Mammary epithelial cell (primary cell): ENCODE measurements around the gene GCSAM.

Experiments used
- CTCF ChIP-seq, 2 donors: IDR thresholded peaks in 1 of 2; conservative IDR thresholded peaks in 1 of 2; 2 replicates each; pipeline ENCODE4 v1.5.1; 2011 to 2012; ENCODE audit warnings: inconsistent platforms in 2 of 2, low read length in 2 of 2, mild to moderate bottlenecking in 2 of 2, control low read depth in 1 of 2, low read depth in 1 of 2; ENCODE audit not compliant: insufficient read depth in 1 of 2; ENCODE audit errors: extremely low read depth in 1 of 2
- EZH2 ChIP-seq: IDR thresholded peaks from 2 replicates; pipeline ENCODE4 v1.6.1; 2012; ENCODE audit warnings: low read length, inconsistent platforms, borderline replicate concordance

- no peak for TF ChIP-seq CTCF (conservative IDR thresholded peaks at IDR 0.05 in 1 of 2, IDR thresholded peaks at IDR 0.05 in 1 of 2; ENCODE audit: extremely low read depth in 1 of 2, insufficient read depth in 1 of 2, low read depth in 1 of 2, low read length in 2 of 2)
- TF ChIP-seq EZH2, result no peak
These were observed 42.0 kb downstream of the GCSAM start for GRCh38 chr3:112090887-112091586.
